Mesothelial cell of epicardium (in vitro differentiated cells): ENCODE data around the gene PLIN3. TPM values are rescaled to one million over a fixed set of nuclear protein-coding genes. Genes with fewer than 3 reads are reported as not detected.
"Not testable (repeated sequence)": the region's sequence is repeated elsewhere in the genome, so short reads cannot be mapped to it uniquely, and the experiment has no call there.

Experiments used
- DNase-seq, 2 experiments: peaks; one replicate each; pipeline ENCODE4 v3.0.0; 2021; ENCODE audit warnings: low spot score in 2 of 2; ENCODE audit not compliant: unreplicated experiment in 2 of 2
- H3K27ac Mint-ChIP-seq: 2 replicates; pipeline ENCODE4 v1.8.0; 2021; ENCODE audit warnings: mixed read lengths
- H3K27me3 Mint-ChIP-seq: 2 replicates; pipeline ENCODE4 v1.8.0; 2021; ENCODE audit warnings: low read depth, mixed read lengths
- H3K36me3 Mint-ChIP-seq: 2 replicates; pipeline ENCODE4 v1.8.0; 2021; ENCODE audit warnings: mixed read lengths
- H3K4me1 Mint-ChIP-seq: 2 replicates; pipeline ENCODE4 v1.8.0; 2021; ENCODE audit warnings: mixed read lengths
- H3K4me3 Mint-ChIP-seq: 2 replicates; pipeline ENCODE4 v1.8.0; 2021; ENCODE audit warnings: mild to moderate bottlenecking, moderate library complexity, mixed read lengths
- H3K9me3 Mint-ChIP-seq: 2 replicates; pipeline ENCODE4 v1.8.0; 2021; ENCODE audit warnings: mixed read lengths
- CTCF ChIP-seq: fragments of 200-600 bp; sonication (generic); IDR thresholded peaks from one replicate; pipeline ENCODE4 v1.5.0; 2021; ENCODE audit warnings: antibody characterized with exemption; ENCODE audit not compliant: unreplicated experiment
- total RNA-seq: library from RNA; stranded (reverse); gene quantifications from 3 replicates; pipeline ENCODE4 v1.2.1, GENCODE V29; 2021

Gene PLIN3
- total RNA-seq, 1 donor from 2014 or later: 55.6 TPM

- Mint-ChIP-seq H3K27ac (no peak overlapping the region), H3K4me3 (no peak overlapping the region)
- DNase-seq: no peak
Measured at GRCh38 chr19:4870025-4870700, 2.7 kb upstream of the PLIN3 start.

GRCh38 chr19:4868286-4868834 is 893 bp upstream of the PLIN3 start:
- H3K4me1 Mint-ChIP-seq: peaks cover 6% of the 10 kb centered on the region
- H3K27me3 Mint-ChIP-seq: no peaks in the 10 kb centered on the region
- no peaks in the 10 kb centered on the region for H3K9me3 Mint-ChIP-seq
- H3K27ac Mint-ChIP-seq: peak overlapping the region; percentile 21
- H3K4me3 Mint-ChIP-seq: peak overlapping the region; percentile 85
- no peaks in the 10 kb centered on the region for H3K36me3 Mint-ChIP-seq
- TF ChIP-seq CTCF: no peak
- DNase-seq: no peak

More at GRCh38 chr19:4870025-4870700, 2.7 kb upstream of the PLIN3 start:
- no peaks in the 10 kb centered on the region for H3K9me3 Mint-ChIP-seq
- no peak for TF ChIP-seq CTCF
- no peaks in the 10 kb centered on the region for H3K27me3 Mint-ChIP-seq
- H3K4me1 Mint-ChIP-seq: peaks cover 6% of the 10 kb centered on the region
- H3K36me3 Mint-ChIP-seq: no peaks in the 10 kb centered on the region

GRCh38 chr19:4866595-4867424 is 657 bp downstream of the PLIN3 start:
- Mint-ChIP-seq H3K27me3 (no peaks in the 10 kb centered on the region), H3K4me3 (peak overlapping the region; percentile 85), H3K27ac (peak overlapping the region; percentile 54), H3K4me1 (peaks cover 6% of the 10 kb centered on the region), H3K36me3 (peaks cover 3% of the 10 kb centered on the region), H3K9me3 (no peaks in the 10 kb centered on the region)
- no peak for TF ChIP-seq CTCF
- DNase-seq: peak in 1 of 2 experiments; percentile 58

- peaks cover 6% of the 10 kb centered on the region for H3K4me1 Mint-ChIP-seq
- H3K36me3 Mint-ChIP-seq: peaks cover 6% of the 10 kb centered on the region
- no peak overlapping the region for H3K4me3 Mint-ChIP-seq
- H3K27me3 Mint-ChIP-seq: no peaks in the 10 kb centered on the region
- peak; percentile 37 to 61 for DNase-seq
- no peaks in the 10 kb centered on the region for H3K9me3 Mint-ChIP-seq
- H3K27ac Mint-ChIP-seq: peak overlapping the region; percentile 34
- no peak for TF ChIP-seq CTCF
Measured at GRCh38 chr19:4861147-4861546, 6.3 kb downstream of the PLIN3 start.

- Mint-ChIP-seq H3K36me3 (peaks cover 15% of the 10 kb centered on the region), H3K4me1 (peaks cover 6% of the 10 kb centered on the region), H3K9me3 (no peaks in the 10 kb centered on the region), H3K27ac (no peak overlapping the region), H3K4me3 (no peak overlapping the region), H3K27me3 (no peaks in the 10 kb centered on the region)
- TF ChIP-seq CTCF: no peak
- DNase-seq: no peak
Measured at GRCh38 chr19:4859697-4860096, 7.8 kb downstream of the PLIN3 start.

- peaks cover 18% of the 10 kb centered on the region for H3K36me3 Mint-ChIP-seq
- not testable (repeated sequence) for DNase-seq, H3K4me1 Mint-ChIP-seq, H3K9me3 Mint-ChIP-seq, H3K4me3 Mint-ChIP-seq, H3K27me3 Mint-ChIP-seq, H3K27ac Mint-ChIP-seq
Measured at GRCh38 chr19:4856468-4856867, 11.0 kb downstream of the PLIN3 start.

- DNase-seq, H3K27ac Mint-ChIP-seq, H3K27me3 Mint-ChIP-seq, H3K9me3 Mint-ChIP-seq, H3K4me1 Mint-ChIP-seq, H3K4me3 Mint-ChIP-seq: not testable (repeated sequence)
- peaks cover 22% of the 10 kb centered on the region for H3K36me3 Mint-ChIP-seq
Measured at GRCh38 chr19:4853506-4853905, 14.0 kb downstream of the PLIN3 start.
